Astrocyte (in vitro differentiated cells and primary cell): ENCODE measurements around the gene PHKG2. TPM values are rescaled to one million over a fixed set of nuclear protein-coding genes. Genes with fewer than 3 reads are reported as not detected.

Source experiments
- DNase-seq: peaks from one replicate; pipeline ENCODE4 v3.0.0-alpha.2; 2010; ENCODE audit warnings: low read depth
- FAIRE-seq: peaks from 2 replicates; lab custom pipeline; 2011; peaks lifted over from hg19 to GRCh38; lab: Jason Lieb, UNC
- H2AFZ ChIP-seq: 2 replicates; pipeline ENCODE4 v1.6.0; 2012; ENCODE audit warnings: low read depth, low read length, inconsistent platforms
- H3K27ac ChIP-seq: 2 replicates; pipeline ENCODE4 v1.5.1; 2011; ENCODE audit warnings: low read depth, low read length, inconsistent platforms
- H3K27me3 ChIP-seq: 2 replicates; pipeline ENCODE4 v1.6.0; 2011; ENCODE audit warnings: low read length, inconsistent platforms; ENCODE audit not compliant: insufficient read depth
- H3K36me3 ChIP-seq: 2 replicates; pipeline ENCODE4 v1.5.1; 2011; ENCODE audit warnings: low read length, inconsistent platforms; ENCODE audit not compliant: insufficient read depth
- H3K4me1 ChIP-seq: 2 replicates; pipeline ENCODE4 v1.5.1; 2011; ENCODE audit warnings: low read length, inconsistent platforms; ENCODE audit not compliant: insufficient read depth
- H3K4me2 ChIP-seq: 2 replicates; pipeline ENCODE4 v1.6.0; 2012; ENCODE audit warnings: low read length, inconsistent platforms
- H3K4me3 ChIP-seq: 2 replicates; pipeline ENCODE4 v1.5.1; 2011; ENCODE audit warnings: low read depth, mild to moderate bottlenecking, low read length, inconsistent platforms; ENCODE audit not compliant: insufficient read depth
- H3K79me2 ChIP-seq: 2 replicates; pipeline ENCODE4 v1.6.0; 2012; ENCODE audit warnings: mild to moderate bottlenecking, low read length, inconsistent platforms; ENCODE audit not compliant: insufficient read depth
- H3K9ac ChIP-seq: 2 replicates; pipeline ENCODE4 v1.6.0; 2012; ENCODE audit warnings: mild to moderate bottlenecking, low read length, inconsistent platforms
- H3K9me3 ChIP-seq: 2 replicates; pipeline ENCODE4 v1.5.1; 2012; ENCODE audit warnings: low read depth, mild to moderate bottlenecking, low read length, inconsistent platforms; ENCODE audit not compliant: insufficient read depth
- H4K20me1 ChIP-seq: 2 replicates; pipeline ENCODE4 v1.6.0; 2012; ENCODE audit warnings: low read length, inconsistent platforms; ENCODE audit not compliant: insufficient read depth
- H3K27ac Mint-ChIP-seq: one replicate; pipeline ENCODE4 v1.8.0; 2021; ENCODE audit warnings: mild to moderate bottlenecking, mixed read lengths; ENCODE audit not compliant: unreplicated experiment
- H3K27me3 Mint-ChIP-seq: one replicate; pipeline ENCODE4 v1.8.0; 2021; ENCODE audit warnings: low read depth, mixed read lengths; ENCODE audit not compliant: unreplicated experiment
- H3K36me3 Mint-ChIP-seq: one replicate; pipeline ENCODE4 v1.8.0; 2021; ENCODE audit warnings: low read depth, mixed read lengths; ENCODE audit not compliant: unreplicated experiment
- H3K4me1 Mint-ChIP-seq: one replicate; pipeline ENCODE4 v1.8.0; 2021; ENCODE audit warnings: low read depth, mixed read lengths; ENCODE audit not compliant: unreplicated experiment
- H3K4me3 Mint-ChIP-seq: one replicate; pipeline ENCODE4 v1.8.0; 2021; ENCODE audit warnings: mild to moderate bottlenecking, moderate library complexity, mixed read lengths; ENCODE audit not compliant: unreplicated experiment
- H3K9me3 Mint-ChIP-seq: one replicate; pipeline ENCODE4 v1.8.0; 2021; ENCODE audit warnings: mild to moderate bottlenecking, mixed read lengths; ENCODE audit not compliant: unreplicated experiment
- CTCF ChIP-seq: IDR thresholded peaks from 2 replicates; pipeline ENCODE4 v1.5.1; 2011; ENCODE audit warnings: low read depth, mild to moderate bottlenecking, inconsistent platforms, low read length, moderate library complexity; ENCODE audit not compliant: insufficient read depth
- EZH2 ChIP-seq: IDR thresholded peaks from 2 replicates; pipeline ENCODE4 v1.6.1; 2012; ENCODE audit warnings: mild to moderate bottlenecking, low read length, inconsistent platforms; ENCODE audit not compliant: insufficient read depth
- total RNA-seq: library from RNA; stranded (reverse); gene quantifications from 2 replicates; pipeline ENCODE4 v1.2.1, GENCODE V29; 2021

PHKG2 gene
- total RNA-seq, 1 donor from 2014 or later = 34.2 TPM

- no peak overlapping the region for H3K27ac ChIP-seq
- H3K36me3 Mint-ChIP-seq = peaks cover 18% of the 10 kb centered on the region
- H3K36me3 ChIP-seq = peaks cover 22% of the 10 kb centered on the region
- H3K9me3 ChIP-seq = no peaks in the 10 kb centered on the region
- no peaks in the 10 kb centered on the region for H3K27me3 ChIP-seq
- H3K4me1 Mint-ChIP-seq = peaks cover 7% of the 10 kb centered on the region
- H3K4me2 ChIP-seq = peak overlapping the region; percentile 98
- peak overlapping the region; percentile 89 for H3K9ac ChIP-seq
- peaks cover 5% of the 10 kb centered on the region for H3K79me2 ChIP-seq
- H4K20me1 ChIP-seq = peaks cover 21% of the 10 kb centered on the region
- no peaks in the 10 kb centered on the region for H3K9me3 Mint-ChIP-seq
- peaks cover 15% of the 10 kb centered on the region for H3K4me1 ChIP-seq
- H3K27ac Mint-ChIP-seq = peak overlapping the region; percentile 95
- FAIRE-seq (no peak), DNase-seq (no peak)
- H2AFZ ChIP-seq = no peak overlapping the region
- peak overlapping the region; percentile 91 for H3K4me3 Mint-ChIP-seq
- TF ChIP-seq EZH2 (no peak), CTCF (no peak)
- no peaks in the 10 kb centered on the region for H3K27me3 Mint-ChIP-seq
- H3K4me3 ChIP-seq = peak overlapping the region; percentile 73
Measured at GRCh38 chr16:30774367-30775130, 26.3 kb downstream of the PHKG2 start.

GRCh38 chr16:30775131-30775391 lies 26.8 kb downstream of the PHKG2 start:
- H3K36me3 ChIP-seq = peaks cover 22% of the 10 kb centered on the region
- H3K27me3 Mint-ChIP-seq = no peaks in the 10 kb centered on the region
- H3K36me3 Mint-ChIP-seq = peaks cover 17% of the 10 kb centered on the region

More at GRCh38 chr16:30775131-30775391, 26.8 kb downstream of the PHKG2 start:
- peaks cover 15% of the 10 kb centered on the region for H3K4me1 ChIP-seq
- H3K9ac ChIP-seq = peak overlapping the region; percentile 89
- H3K79me2 ChIP-seq = peaks cover 5% of the 10 kb centered on the region
- H3K9me3 ChIP-seq = no peaks in the 10 kb centered on the region
- H3K4me1 Mint-ChIP-seq = peaks cover 7% of the 10 kb centered on the region
- no peak overlapping the region for H2AFZ ChIP-seq
- no peaks in the 10 kb centered on the region for H3K9me3 Mint-ChIP-seq
- H3K4me2 ChIP-seq = peak overlapping the region; percentile 98
- peak overlapping the region; percentile 91 for H3K4me3 Mint-ChIP-seq
- TF ChIP-seq EZH2 (no peak), CTCF (no peak)
- peak overlapping the region; percentile 95 for H3K27ac Mint-ChIP-seq
- H4K20me1 ChIP-seq = peaks cover 18% of the 10 kb centered on the region
- H3K27ac ChIP-seq = no peak overlapping the region
- no peak for FAIRE-seq
- no peak for DNase-seq
- no peaks in the 10 kb centered on the region for H3K27me3 ChIP-seq
- H3K4me3 ChIP-seq = peak overlapping the region; percentile 73
